A673 (cell line): ENCODE measurements around the gene CCDC137. TPM values are rescaled to one million over a fixed set of nuclear protein-coding genes. Genes with fewer than 3 reads are reported as not detected.

Source experiments
- BruUV-seq: library from RNA; stranded (reverse); fragments of 400-500 nt; replicated peaks from 2 replicates; lab custom pipeline; 2021; lab: Mats Ljungman, UMichigan
- CTCF ChIA-PET: fragments of 300-600 bp; sonication (Branson Sonifier 250); formaldehyde crosslinking; loops from one replicate; lab custom pipeline; 2022; ENCODE audit warnings: antibody characterized with exemption; lab: Charles Lee
- POLR2A ChIA-PET: fragments of 300-600 bp; sonication (Branson Sonifier 250); formaldehyde crosslinking; loops from one replicate; lab custom pipeline; 2022; ENCODE audit warnings: antibody characterized with exemption; ENCODE audit not compliant: low non-redundant PET; lab: Charles Lee
- DNase-seq: peaks from one replicate; pipeline ENCODE4 v3.0.0-alpha.2; 2015; ENCODE audit warnings: low spot score
- H3K27ac ChIP-seq: fragments of 200-600 bp; sonication (generic); 2 replicates; pipeline ENCODE4 v1.5.1; 2016; ENCODE audit warnings: mixed run types, low read depth, mild to moderate bottlenecking, mixed read lengths, antibody characterized with exemption, low read length; ENCODE audit not compliant: poor library complexity, severe bottlenecking
- H3K27me3 ChIP-seq: fragments of 200-600 bp; sonication (generic); replicated peaks from 2 replicates; pipeline ENCODE4 v1.6.1; 2017; ENCODE audit warnings: mixed run types, low read depth, mild to moderate bottlenecking, mixed read lengths, antibody characterized with exemption, low read length; ENCODE audit not compliant: insufficient read depth, poor library complexity
- H3K36me3 ChIP-seq: fragments of 200-600 bp; sonication (generic); 2 replicates; pipeline ENCODE4 v1.6.1; 2016; ENCODE audit warnings: mixed run types, mild to moderate bottlenecking, mixed read lengths, antibody characterized with exemption, low read length; ENCODE audit not compliant: insufficient read depth, poor library complexity, severe bottlenecking
- H3K4me1 ChIP-seq: fragments of 200-600 bp; sonication (generic); 2 replicates; pipeline ENCODE4 v1.6.1; 2017; ENCODE audit warnings: mixed run types, mild to moderate bottlenecking, mixed read lengths, antibody characterized with exemption, low read length; ENCODE audit not compliant: insufficient read depth, poor library complexity, severe bottlenecking
- H3K4me3 ChIP-seq: fragments of 200-600 bp; sonication (generic); 2 replicates; pipeline ENCODE4 v1.5.1; 2016; ENCODE audit warnings: low read depth, mixed run types, mild to moderate bottlenecking, mixed read lengths, low read length; ENCODE audit not compliant: poor library complexity, severe bottlenecking
- H3K9me3 ChIP-seq: fragments of 200-600 bp; sonication (generic); 2 replicates; pipeline ENCODE4 v1.6.1; 2016; ENCODE audit warnings: mixed run types, low read depth, mild to moderate bottlenecking, mixed read lengths, antibody characterized with exemption, low read length; ENCODE audit not compliant: poor library complexity, severe bottlenecking
- CTCF ChIP-seq: fragments of 300-800, 200-600 bp; sonication (generic); conservative IDR thresholded peaks from 2 replicates; pipeline ENCODE4 v1.5.1; 2017; ENCODE audit warnings: low read depth, mild to moderate bottlenecking, antibody characterized with exemption, low read length, moderate library complexity, mixed read lengths
- EZH2 ChIP-seq: fragments of 200-600 bp; sonication (generic); IDR thresholded peaks from 2 replicates; pipeline ENCODE4 v1.6.1; 2017; ENCODE audit warnings: borderline replicate concordance, low read depth, mild to moderate bottlenecking, mixed read lengths, antibody characterized with exemption, low read length; ENCODE audit not compliant: poor library complexity, severe bottlenecking
- intact Hi-C: fragments of 100-400 bp; cut with micrococcal nuclease; formaldehyde crosslinking; loops from one replicate; pipeline ENCODE4 v1.10.0; 2022; ENCODE audit not compliant: unreplicated experiment
- microRNA-seq: library from miRNA; unstranded; fragments of <30 nt; microRNA quantifications from one replicate; pipeline ENCODE4 v1.2.0, GENCODE V29; 2021
- total RNA-seq: library from RNA; stranded (reverse); gene quantifications from 2 replicates; pipeline ENCODE4 v1.2.3, GENCODE V29; 2021

CCDC137 gene
- total RNA-seq, 1 experiment from 2014 or later: 56.3 TPM

- BruUV-seq: no TSS peak
- CTCF ChIA-PET: no interaction called here
- TF ChIP-seq CTCF (no peak), EZH2 (no peak)
- Histone ChIP-seq H3K27me3 (no peaks in the 10 kb centered on the region), H3K27ac (no peak overlapping the region), H3K4me3 (no peak overlapping the region), H3K9me3 (no peaks in the 10 kb centered on the region), H3K36me3 (peaks cover 12% of the 10 kb centered on the region), H3K4me1 (peaks cover 11% of the 10 kb centered on the region)
- intact Hi-C loops: no loop called here
- no peak for DNase-seq
- POLR2A ChIA-PET: no interaction called here
Observed at GRCh38 chr17:81720267-81721071, 53.9 kb downstream of the CCDC137 start.

GRCh38 chr17:81722184-81723120 lies 55.9 kb downstream of the CCDC137 start:
- no peaks in the 10 kb centered on the region for H3K27me3 ChIP-seq
- DNase-seq: no peak
- H3K27ac ChIP-seq: no peak overlapping the region
- peaks cover 5% of the 10 kb centered on the region for H3K36me3 ChIP-seq
- POLR2A ChIA-PET: no interaction called here
- H3K4me3 ChIP-seq: no peak overlapping the region
- H3K9me3 ChIP-seq: no peaks in the 10 kb centered on the region
- CTCF ChIA-PET: no interaction called here
- peaks cover 11% of the 10 kb centered on the region for H3K4me1 ChIP-seq
- intact Hi-C loops: no loop called here
- TF ChIP-seq EZH2 (no peak), CTCF (no peak)
- no TSS peak for BruUV-seq

Small RNAs within 50 kb of the gene (microRNA-seq; reads per million reads assigned to microRNA genes)
- 1.9 reads per million for gene MIR6786

Other genes starting within 250 kb of the CCDC137 start
- gene ACTG1, start 153.9 kb upstream of the CCDC137 start, total RNA-seq: 2,855 and 3,247 TPM in 2 replicates
- gene FSCN2, start 138.4 kb upstream of the CCDC137 start, total RNA-seq: 0.26 and 0.31 TPM in 2 replicates
- 49.4 and 49.5 TPM in 2 replicates for gene FAAP100, start 114.4 kb upstream of the CCDC137 start, total RNA-seq
- gene NPLOC4, start 29.6 kb upstream of the CCDC137 start, total RNA-seq: 188 and 195 TPM in 2 replicates
- 0.74 and 1.1 TPM in 2 replicates for gene TSPAN10, start 29.5 kb upstream of the CCDC137 start, total RNA-seq
- gene PDE6G, start 10.2 kb upstream of the CCDC137 start, total RNA-seq: 0.43 and 0.52 TPM in 2 replicates
- gene OXLD1, start 132 bp upstream of the CCDC137 start, total RNA-seq: 36.1 and 44.6 TPM in 2 replicates
- gene ARL16, start 17.1 kb downstream of the CCDC137 start, total RNA-seq: 62.8 and 67.4 TPM in 2 replicates
- 145 and 187 TPM in 2 replicates for gene HGS, start 17.3 kb downstream of the CCDC137 start, total RNA-seq
- gene MRPL12, start 36.6 kb downstream of the CCDC137 start, total RNA-seq: 184 and 186 TPM in 2 replicates
- 46.8 and 56.2 TPM in 2 replicates for gene SLC25A10, start 45.5 kb downstream of the CCDC137 start, total RNA-seq
- not detected in 2 replicates for gene GCGR, start 137.4 kb downstream of the CCDC137 start, total RNA-seq
- gene MCRIP1, start 166.6 kb downstream of the CCDC137 start, total RNA-seq: 126 and 130 TPM in 2 replicates
- not detected in 2 replicates for gene PPP1R27, start 168.3 kb downstream of the CCDC137 start, total RNA-seq
- 491 and 503 TPM in 2 replicates for gene P4HB, start 193.8 kb downstream of the CCDC137 start, total RNA-seq
- 568 and 667 TPM in 2 replicates for gene ARHGDIA, start 204.6 kb downstream of the CCDC137 start, total RNA-seq
- gene ALYREF, start 224.8 kb downstream of the CCDC137 start, total RNA-seq: 251 and 258 TPM in 2 replicates
- 128 and 138 TPM in 2 replicates for gene ANAPC11, start 225.0 kb downstream of the CCDC137 start, total RNA-seq
- gene NPB, start 235.5 kb downstream of the CCDC137 start, total RNA-seq: 0.75 and 0.87 TPM in 2 replicates
- gene PCYT2, start 244.7 kb downstream of the CCDC137 start, total RNA-seq: 55.4 and 58.3 TPM in 2 replicates